ENCODE results near the gene BRSK1.

Gene BRSK1

GRCh38 chr19:55339105-55339888 lies 55.5 kb downstream of the BRSK1 start, which contains the start of gene KMT5C:
KMT5C (plus strand) TSS chr19:55339876; CDS start chr19:55341937, 2,061 bp downstream.
- peak; percentile 100 for DNase-seq

GRCh38 chr19:55339889-55340783 lies 56.3 kb downstream of the BRSK1 start:
- DNase-seq, result no peak

DNA sequence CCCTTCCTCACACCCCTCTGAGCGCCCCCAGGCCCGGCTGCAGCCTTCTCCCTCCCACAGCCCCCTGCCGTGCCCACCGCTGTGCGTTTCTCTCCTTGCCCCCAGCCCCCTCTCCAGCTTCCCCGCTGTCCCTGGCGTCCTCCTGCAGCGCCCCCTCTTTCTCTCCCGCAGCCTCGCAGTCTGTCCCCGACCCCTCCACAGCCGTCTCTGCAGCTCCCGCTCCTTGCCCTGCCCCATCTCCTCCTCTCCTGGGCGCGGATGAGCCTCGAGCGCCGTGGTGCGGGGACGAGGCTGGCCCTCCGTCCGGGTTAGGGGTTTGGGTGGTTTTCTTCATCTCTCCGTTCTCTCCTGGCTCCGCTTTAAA lies 57.0 kb downstream of the BRSK1 start:
- no peak for DNase-seq

DNA sequence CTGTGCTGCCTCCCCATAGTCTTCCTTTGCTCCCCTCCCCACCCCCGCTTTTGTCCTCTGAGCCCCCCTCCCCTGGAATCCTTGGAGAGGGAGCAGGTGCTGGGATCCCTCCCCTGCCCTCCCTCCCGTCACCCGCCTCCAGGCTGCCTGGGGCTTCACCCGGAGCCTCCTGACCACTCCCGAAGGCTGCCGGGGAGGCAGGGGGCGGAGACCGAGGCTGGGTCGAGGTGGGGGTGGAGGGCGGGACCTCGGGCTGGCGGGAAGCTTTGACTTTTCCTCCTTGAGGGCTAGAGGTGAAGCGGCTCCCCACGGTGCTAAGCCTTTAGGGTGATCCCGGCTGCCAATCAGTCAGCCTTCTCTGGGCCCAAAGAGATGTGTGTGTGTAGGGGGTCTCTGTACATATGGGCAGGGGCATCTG lies 57.4 kb downstream of the BRSK1 start:
- DNase-seq, result peak; percentile 60

DNA sequence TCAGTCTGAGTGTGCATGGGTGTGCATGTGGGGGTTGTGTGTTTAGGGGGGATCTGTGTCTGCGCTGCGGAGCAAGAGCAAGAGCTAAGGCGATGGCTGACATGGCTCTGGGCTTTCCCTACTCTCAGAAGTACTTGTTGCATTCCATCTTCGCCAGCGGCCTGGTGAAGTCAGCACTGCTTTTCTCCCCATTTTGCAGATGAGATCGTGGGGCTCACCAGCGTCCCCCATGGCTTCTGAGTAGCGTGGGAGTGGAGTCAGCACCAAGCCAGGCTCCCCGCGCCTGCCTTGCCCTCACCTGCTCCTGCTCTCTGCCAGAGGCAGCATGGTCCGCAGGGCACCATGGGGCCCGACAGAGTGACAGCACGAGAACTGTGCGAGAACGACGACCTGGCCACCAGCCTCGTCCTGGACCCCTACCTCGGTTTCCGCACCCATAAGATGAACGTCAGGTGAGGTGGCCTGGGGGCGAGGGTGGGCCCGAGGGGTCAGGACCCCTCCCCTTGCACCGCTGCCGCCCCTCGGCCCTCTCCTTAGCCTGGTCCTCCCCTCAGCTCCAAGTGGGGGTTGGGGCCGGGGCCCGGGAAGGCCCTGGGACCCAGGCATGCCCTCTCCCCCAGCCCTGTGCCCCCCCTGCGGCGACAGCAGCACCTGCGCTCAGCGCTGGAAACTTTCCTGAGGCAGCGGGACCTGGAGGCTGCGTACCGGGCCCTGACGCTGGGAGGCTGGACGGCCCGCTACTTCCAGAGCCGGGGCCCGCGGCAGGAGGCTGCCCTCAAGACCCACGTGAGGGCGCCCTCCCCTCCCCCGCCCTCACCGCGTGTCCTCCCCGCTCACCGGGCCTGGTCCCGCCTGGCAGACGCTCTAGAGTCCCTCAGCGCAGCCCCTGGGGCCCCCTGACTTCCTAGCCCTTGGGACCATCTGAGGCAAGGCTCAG lies 58.1 kb downstream of the BRSK1 start:
- no peak for DNase-seq

DNA sequence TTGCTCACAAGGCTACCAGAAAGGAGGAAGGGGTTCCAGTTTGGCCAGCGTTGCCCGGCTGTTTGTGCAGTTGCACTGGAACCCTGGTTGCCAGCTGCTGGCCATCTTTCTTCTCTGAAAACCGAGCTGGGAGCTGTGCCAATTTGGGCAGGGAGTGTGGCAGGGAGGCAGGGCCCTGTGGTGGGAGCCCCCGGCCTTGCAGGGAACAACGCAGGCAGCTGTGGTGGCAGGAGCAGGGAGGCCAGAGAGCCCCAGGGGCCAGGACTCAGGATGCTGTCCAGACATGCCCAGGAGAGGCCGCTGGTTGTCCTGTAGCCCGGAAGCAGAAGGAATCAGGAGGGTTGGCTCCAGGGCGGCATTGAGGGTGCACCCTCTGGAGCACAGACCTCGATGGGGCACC lies 60.6 kb downstream of the BRSK1 start:
- DNase-seq, result no peak

DNA sequence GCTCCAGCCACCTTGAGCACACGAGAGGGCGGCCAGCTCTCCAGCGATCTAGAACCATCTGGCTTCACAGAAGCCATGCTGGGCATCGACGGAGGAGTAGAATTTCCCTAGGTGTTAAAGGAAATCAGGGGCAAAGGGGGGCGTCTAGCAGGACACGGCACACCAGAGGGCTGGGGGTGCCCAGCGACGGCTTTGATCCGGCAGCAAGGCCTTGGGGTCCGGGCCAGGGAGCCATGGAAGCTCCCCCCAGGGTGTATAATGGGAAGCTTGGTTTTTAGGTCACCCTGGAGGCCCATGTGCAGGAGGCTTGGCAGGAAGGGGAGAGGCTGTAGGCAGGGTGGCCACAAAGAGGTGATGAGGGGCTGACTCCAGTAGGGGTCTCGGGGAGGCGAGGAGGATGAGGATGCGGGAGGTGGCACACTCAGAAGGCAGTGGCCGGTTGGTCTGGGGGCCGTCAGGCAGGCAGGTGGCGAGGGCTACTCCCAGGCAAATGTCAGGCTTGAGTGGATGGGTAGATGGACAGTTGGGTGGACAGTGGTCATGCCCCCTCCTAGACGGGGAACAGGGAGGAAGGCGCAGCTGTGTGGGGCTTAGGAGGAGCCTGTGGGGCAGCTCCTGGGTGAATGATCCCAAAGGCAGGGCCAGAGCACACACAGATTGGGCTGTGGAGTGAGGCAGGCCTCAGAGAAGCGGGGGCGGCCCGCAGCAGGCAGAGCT lies 61.5 kb downstream of the BRSK1 start:
- DNase-seq, result no peak

DNA sequence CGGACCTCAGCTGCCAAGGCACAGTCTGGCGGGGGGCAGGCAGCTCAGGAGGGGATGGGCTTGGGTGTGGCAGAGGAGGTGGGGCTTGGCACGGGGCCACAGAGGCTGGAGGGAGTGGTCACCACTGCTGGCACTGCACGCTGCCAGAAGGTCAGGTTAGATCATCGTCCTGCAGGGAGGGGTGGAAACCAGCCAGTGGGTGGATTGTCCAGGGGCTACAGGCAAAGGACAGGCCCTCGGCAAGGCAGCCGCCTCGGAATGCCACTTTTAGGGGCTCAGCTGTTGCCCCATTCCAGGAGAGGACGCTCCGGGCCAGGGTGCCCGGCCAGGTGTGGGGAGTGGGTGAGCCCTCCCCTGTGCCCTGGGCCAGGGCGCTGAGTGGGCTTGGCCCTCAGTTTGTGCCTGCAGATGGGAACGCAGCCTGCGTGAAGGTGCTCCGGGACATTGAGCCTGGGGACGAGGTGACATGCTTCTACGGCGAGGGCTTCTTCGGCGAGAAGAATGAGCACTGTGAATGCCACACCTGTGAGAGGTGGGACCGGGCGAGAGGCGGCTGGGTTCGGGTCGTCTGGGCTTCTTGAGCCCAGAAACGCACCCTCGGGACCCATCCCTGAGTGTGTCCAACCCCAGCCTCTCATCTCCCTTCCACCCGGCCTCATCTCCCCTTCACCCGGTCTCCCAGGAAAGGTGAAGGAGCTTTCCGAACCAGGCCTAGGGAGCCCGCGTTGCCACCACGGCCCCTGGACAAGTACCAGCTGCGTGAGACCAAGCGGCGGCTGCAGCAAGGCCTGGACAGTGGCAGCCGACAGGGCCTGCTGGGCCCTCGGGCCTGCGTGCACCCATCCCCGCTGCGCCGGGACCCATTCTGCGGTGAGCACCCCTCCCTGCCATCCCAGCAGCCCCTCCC lies 62.3 kb downstream of the BRSK1 start:
- no peak for DNase-seq

DNA sequence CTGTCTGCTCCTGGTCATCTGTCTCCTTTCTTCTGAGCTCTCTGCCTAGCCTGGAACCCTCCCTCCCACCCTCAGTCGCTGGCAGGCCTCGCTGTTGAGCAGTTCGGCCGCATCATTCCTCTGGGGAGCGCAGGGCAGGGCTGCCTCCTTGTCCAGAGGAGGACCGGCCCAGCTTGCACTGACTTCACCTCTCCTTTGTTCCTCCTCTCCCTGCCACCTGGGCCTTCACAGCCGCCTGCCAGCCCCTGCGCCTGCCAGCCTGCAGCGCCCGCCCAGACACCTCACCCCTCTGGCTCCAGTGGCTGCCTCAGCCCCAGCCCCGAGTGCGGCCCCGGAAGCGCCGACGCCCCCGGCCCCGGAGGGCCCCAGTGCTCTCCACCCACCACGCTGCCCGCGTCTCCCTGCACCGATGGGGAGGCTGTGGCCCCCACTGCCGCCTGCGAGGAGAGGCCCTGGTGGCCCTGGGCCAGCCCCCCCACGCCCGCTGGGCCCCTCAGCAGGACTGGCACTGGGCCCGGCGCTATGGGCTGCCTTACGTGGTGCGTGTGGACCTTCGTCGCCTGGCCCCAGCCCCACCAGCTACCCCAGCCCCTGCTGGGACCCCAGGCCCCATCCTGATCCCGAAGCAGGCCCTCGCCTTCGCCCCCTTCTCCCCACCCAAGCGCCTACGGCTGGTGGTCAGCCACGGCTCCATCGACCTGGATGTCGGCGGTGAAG lies 63.1 kb downstream of the BRSK1 start:
- DNase-seq, result no peak

DNA sequence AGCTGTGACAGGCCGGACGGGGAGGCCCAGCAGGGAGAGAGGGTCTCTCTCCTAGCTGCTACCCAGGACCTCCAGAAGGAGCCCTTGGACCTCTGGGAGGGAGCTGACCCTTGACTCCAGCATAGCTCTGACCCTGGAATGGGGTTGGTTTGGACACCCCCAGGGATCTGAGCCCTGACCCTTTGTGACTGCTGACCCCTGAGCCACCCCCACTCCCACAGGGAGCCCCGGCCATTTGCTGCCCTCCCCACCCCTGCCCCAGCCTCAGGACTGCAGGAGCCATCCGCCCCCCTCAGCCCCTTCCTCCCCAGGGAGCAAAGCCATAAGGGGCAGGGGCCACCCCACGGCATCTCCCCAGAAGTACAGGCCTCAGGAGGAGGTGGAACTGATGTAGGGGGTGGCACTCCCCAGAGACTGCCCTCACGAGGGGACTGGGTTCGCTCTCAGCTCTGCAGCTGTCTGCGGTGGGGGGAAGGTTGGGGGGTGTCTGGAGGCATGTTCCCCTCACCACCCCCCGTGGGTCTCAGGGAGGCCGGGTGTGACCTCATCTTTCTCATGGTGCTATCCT lies 63.7 kb downstream of the BRSK1 start:
- DNase-seq, result no peak

- DNase-seq, result peak; percentile 54
Observed at GRCh38 chr19:55348317-55349034, 64.7 kb downstream of the BRSK1 start.

DNA sequence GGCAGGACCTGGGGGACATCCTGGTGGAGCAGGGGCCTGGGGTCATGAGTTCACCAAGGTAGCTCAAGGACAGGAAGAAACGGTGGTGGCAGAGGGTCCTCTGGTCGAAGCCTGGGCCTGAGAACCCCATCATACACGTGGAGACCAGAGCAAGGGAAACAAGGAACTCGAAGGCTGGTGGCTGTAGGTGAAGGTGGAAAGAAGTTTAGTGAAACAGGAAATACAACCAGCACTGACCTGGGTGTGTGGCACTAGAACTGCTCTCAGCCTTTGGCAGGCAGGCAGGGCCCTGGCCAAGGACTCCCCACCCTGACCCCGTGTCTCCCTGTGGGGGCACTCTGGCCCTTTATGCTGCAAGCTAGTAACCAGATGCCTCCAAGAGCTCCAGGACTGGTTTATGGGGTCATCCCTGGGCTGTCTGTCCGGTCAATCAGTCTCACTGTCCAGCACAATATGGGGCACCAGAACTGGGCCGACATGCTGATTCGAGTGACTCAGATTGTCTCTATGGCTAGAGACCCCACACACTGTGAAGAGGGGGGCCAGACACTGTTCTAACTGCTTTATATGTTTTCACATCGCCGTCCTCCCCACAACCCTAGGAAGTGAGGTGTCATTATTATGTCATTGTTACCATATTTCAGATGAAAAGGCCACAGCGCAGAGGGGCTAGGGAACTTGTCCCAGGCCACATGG lies 67.0 kb downstream of the BRSK1 start:
- DNase-seq, result no peak

DNA sequence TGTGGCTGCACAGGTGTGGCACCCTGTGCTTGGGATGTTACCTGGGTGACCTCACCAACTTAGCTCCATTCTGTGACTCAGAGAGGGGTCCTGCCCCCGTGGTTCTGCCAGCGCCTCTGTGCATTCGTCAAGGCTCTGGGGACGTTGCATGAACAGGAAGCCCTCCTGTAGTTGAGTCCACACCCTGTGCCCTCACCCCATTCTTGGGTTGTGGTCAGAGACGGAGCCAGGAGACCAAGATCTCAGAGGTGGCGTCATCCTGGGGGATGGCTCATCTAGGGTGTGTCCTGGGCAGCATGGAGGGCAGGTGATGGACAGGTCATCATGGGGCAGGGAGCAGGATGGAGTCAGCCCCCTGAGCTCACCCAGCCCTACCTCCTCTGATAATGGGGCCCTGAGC lies 68.2 kb downstream of the BRSK1 start:
- no peak for DNase-seq

DNA sequence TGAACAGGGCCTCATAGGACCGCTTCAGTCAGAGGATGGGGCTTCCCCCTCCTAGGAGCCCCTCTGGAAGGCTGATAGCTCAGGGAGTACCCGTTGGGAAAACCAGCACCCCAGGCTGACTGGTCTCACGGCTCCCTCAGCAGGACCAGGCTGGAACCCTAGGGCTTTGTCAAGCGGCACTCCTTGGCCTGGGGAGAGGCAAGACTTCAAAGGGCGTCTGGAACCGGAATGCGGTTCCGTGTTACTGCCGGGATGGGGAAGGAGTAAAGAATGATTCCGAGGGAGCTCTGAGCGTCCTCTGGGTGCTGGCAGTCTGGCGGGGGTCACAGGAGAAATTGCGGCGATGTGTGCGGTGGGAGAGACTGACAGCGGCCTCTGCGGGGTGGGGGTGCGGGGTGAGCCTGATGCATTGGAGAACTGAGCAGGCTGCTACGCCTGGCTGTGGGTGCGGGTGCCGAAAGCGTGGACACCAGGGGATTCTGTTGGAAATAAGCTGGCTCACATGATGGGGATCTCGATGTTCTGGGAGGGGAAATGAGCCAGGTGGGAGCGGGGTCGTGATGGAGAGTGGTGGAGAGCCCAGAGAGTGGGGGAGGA lies 68.8 kb downstream of the BRSK1 start:
- no peak for DNase-seq

DNA sequence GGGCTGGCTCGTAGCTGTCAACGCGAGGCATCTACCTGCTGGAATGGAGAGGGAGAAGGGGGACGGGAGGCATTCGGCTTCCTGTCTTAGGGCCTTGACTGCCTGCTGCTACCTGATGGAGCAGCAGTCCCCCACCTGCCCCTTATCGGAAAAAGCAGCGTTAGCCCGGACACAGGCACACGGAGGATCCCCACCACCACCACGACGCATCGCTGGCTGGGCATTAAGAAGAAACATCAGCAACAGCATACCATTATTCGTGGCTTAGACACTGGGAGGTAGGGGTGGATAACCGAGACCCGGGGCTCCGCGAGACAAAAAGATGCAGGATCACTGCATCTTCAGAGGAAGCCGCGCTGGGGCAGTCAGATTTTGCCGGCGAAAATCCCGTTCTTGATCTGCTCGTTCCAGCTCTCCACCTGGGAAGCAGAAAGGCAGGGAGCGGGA lies 69.6 kb downstream of the BRSK1 start:
- no peak for DNase-seq

DNA sequence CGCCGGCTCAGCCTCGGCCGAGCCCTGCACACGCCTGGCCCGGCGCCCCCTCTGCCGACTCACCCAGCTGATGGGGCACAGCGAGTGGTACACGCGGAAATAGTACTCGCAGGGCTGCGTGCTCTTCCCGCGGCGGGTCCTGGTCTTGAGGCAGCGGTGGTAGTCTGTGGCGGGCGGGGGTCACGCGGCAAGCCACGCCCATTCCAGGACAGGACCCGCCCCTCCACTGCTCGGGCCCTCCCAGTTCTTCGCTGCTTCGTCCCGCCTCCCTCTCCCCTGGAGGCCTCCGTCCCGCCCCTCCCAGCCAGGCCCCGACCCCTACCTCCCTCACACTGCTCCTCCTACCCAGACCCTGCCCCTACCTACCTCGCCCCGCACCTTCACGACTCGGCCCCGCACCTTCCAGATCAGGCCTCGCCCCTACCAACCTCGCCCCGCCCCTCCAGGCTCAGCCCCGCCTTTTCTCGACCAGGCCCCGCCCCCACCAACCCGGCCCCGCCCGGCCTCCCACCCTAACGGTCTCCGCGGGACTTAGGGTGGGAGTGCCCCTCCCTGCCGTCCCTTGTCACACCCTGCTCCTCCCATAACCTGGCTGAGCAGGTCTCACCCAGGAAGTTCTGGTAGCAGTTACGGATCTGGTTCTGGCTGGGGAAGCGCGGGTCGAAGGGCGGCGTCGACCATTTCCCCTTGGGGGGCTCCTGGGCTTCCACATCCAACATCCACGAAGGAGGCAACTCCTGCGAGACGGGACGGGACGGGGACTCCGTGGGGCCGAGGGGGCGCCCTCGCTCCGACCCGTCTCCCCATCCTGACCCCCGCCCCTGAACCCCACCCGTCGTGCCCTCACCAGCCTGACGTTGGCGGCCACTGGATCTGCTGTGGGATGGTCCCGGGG lies 70.3 kb downstream of the BRSK1 start:
- DNase-seq, result peak; percentile 83

DNA sequence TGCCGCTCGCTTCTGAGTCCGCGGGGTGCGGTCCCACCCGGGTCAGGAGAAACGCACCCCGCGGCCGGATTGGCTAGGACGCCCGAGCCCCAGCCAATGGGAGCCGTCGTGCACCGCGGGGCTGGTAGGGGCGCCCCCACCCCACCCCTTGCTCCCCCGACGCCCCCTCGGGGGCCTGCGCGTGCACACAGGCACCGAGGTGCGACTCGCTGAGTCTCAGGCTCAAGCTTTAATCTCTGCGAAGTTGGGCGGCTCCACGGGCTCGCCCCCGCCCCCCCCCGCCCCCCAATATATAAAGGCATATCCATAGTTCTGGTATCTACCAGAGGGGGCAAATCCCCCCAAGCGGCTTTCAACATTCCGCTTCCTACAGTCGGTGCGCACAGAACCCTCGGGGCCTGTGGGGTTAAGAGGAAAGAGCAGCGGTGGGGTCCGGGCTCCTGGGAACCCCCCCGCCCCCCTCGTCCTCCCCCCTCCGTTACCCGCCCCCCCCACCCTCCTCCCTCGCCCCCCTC lies 71.0 kb downstream of the BRSK1 start, which contains the start of gene COX6B2:
Gene COX6B2, minus strand, starts transcription at position 22 of the 515 bp plus-strand sequence. CDS start 198 bp downstream, outside the sequence.
- DNase-seq, result no peak

All from NCI-H2227 treated with DMSO at 0.1 percent for 48 hours (cell line).